Heart left ventricle (tissue), 16 donors: ENCODE measurements around the gene TAPT1. TPM values are rescaled to one million over a fixed set of nuclear protein-coding genes. Genes with fewer than 3 reads are reported as not detected.
"Not testable (repeated sequence)": the region's sequence is repeated elsewhere in the genome, so short reads cannot be mapped to it uniquely, and the experiment has no call there.

ENCODE experiments used
- ATAC-seq, 4 donors: fragments of 200-7000 bp; cut with Tn5 transposase; one replicate each; pipeline ENCODE4 v1.9.1; 2020 to 2022; ENCODE audit warnings: moderate library complexity in 4 of 4, mild to moderate bottlenecking in 3 of 4, moderate number of reproducible peaks in 1 of 4
- DNase-seq, 5 donors: peaks; one replicate each; pipeline ENCODE4 v3.0.0-alpha.2; 2020
- H3K27ac ChIP-seq, 12 donors: fragments of 200-600 bp; sonication (generic) in 4 of 12; one replicate each; pipeline versions ENCODE4 v1.5.0 to v1.8.0; 2016 to 2022; ENCODE audit warnings: mild to moderate bottlenecking in 2 of 12
- H3K27me3 ChIP-seq, 9 donors: fragments of 200-600 bp; sonication (generic) in 2 of 9; one replicate each; pipeline versions ENCODE4 v1.5.1 to v1.8.0; 2016 to 2022; ENCODE audit warnings: mild to moderate bottlenecking in 3 of 9
- H3K36me3 ChIP-seq, 9 donors: fragments of 200-600 bp; sonication (generic) in 2 of 9; one replicate each; pipeline versions ENCODE4 v1.5.0 to v1.8.0; 2018 to 2022; ENCODE audit warnings: mild to moderate bottlenecking in 2 of 9
- H3K4me1 ChIP-seq, 12 donors: fragments of 200-600 bp; sonication (generic) in 4 of 12; one replicate each; pipeline versions ENCODE4 v1.5.0 to v1.8.0; 2016 to 2022; ENCODE audit warnings: mild to moderate bottlenecking in 3 of 12
- H3K4me3 ChIP-seq, 12 donors: fragments of 200-600 bp; sonication (generic) in 4 of 12; one replicate each; pipeline versions ENCODE4 v1.5.0 to v1.8.0; 2017 to 2022; ENCODE audit warnings: mild to moderate bottlenecking in 9 of 12, moderate library complexity in 4 of 12
- H3K9me3 ChIP-seq, 12 donors: fragments of 200-600 bp; sonication (generic) in 4 of 12; one replicate each; pipeline versions ENCODE4 v1.5.0 to v1.8.0; 2016 to 2022; ENCODE audit warnings: mild to moderate bottlenecking in 1 of 12
- CTCF ChIP-seq, 12 donors: fragments of 200-600 bp; sonication (generic) in 4 of 12; IDR thresholded peaks; one replicate each; pipeline versions ENCODE4 v1.5.0 to v1.8.0; 2018 to 2022; ENCODE audit warnings: antibody characterized with exemption in 12 of 12, mild to moderate bottlenecking in 5 of 12
- POLR2A ChIP-seq, 2 donors: fragments of 450-650 bp; IDR thresholded peaks; one replicate each; pipeline ENCODE4 v1.6.1; 2017; ENCODE audit warnings: antibody characterized with exemption in 2 of 2, mild to moderate bottlenecking in 2 of 2, moderate library complexity in 2 of 2
- WGBS, 4 donors: extraction: QIAGEN DNeasy Blood & Tissue Kit in 2 of 4; methylation state at CpG; one replicate each; pipeline versions ENCODE4 v1.1.5 to v1.1.7; 2013 to 2018; 5-methylcytosine and 5-hydroxymethylcytosine counted together
- intact Hi-C, 10 donors: fragments of 100-400 bp; cut with DNase I; formaldehyde crosslinking; loops; one replicate each; pipeline versions ENCODE4 v1.11.1 to v1.14.2; 2022
- polyA plus RNA-seq, 2 donors: library from polyadenylated mRNA; stranded (reverse); fragments of 200-250 nt; gene quantifications; one replicate each; pipeline ENCODE4 v1.2.3, GENCODE V29; 2013
- total RNA-seq, 9 donors: library from RNA; depleted of rRNA in 2 of 9; stranded (reverse); fragments of >200 nt in 2 of 9; fragmentation: NEBNext Ultra II Directional in 3 of 9; extraction: Animal tissue kit (Norgen Biotek cat#: 25700) in 3 of 9; gene quantifications; one replicate each; pipeline versions ENCODE4 v1.1.0 to v1.2.4, GENCODE V29; 2016 to 2023
- donor health status: ischemic (EF 13 %, LVEDD 7.1; RV severe dilation, severe dysfunction).
- donor health status: healthy with polysubstance abuse.
- donor health status: DM: no; HTN: yes; CAD: no.
- donor health status: DM: no; HTN: no; CAD: no.
- donor health status: ischemic (EF 25% LVEDD 6.9; RV normal size, moderate dysfunction).
- donor health status: ischemic (EF 25% LVEDD 5.7; RV mildly dilated, moderate dysfunction).
- donor health status: healthy.
- donor health status: DM: yes; HTN: yes; CAD: no.
- donor health status: ischemic (EF 35%, LVEDD 5.7; RV mildly dilated, moderate dysfunction).
- donor health status: nonischemic (EF 11% LVEDD 7.7; RV severe dilation, severe dysfunction).
- donor health status: DM: yes; HTN: yes; CAD: no.
- donor health status: PGD.
- donor health status: ischemic (EF 29% LVEDD 5.4; RV normal size, mild dysfunction).
- donor health status: nonischemic (EF 23%, LVEDD 6.1; RV moderate dilation, normal function).

The TAPT1 gene
- total and polyA plus RNA-seq, 11 donors: 12.3 to 53.4 (median 34.9) TPM

DNA sequence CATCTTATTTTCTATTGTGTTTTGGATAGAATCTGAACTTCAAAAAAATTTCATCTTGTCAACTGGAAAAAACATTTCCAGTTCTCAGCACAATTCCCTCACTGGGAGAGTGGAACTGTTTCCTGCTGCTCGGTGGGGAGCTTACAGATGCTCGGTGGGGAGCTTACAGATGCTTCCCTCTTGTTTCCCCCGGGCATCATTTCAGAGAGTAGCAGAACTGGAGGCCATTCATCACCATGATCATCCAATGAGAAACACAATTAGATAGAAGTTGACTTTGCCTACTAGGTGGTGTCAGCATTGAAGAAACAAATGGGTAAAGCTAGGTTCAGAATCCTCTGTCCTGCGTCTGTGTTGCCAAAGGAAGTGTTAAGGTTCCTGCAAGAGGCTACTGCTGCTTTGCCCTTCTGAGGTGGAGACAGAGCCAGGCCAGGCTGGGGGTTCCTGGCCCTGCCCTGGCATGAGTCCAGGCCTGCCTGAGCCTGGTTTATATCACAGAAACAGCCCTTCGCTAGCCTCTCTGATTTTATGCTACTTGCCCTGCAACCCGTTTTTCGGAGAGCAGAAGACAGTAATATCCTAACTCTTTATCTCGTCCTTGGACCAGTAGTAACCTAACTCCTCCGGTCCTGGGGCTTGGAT, 70.6 kb downstream of the TAPT1 start:
- Histone ChIP-seq H3K9me3 (peaks cover 0 to 2% (median 0%) of the 10 kb centered on the region in 12 donors), H3K4me1 (peaks cover 0 to 31% (median 10%) of the 10 kb centered on the region in 12 donors), H3K4me3 (no peak overlapping the region), H3K27ac (no peak overlapping the region), H3K36me3 (peaks cover 0 to 6% (median 0%) of the 10 kb centered on the region in 9 donors), H3K27me3 (no peaks in the 10 kb centered on the region)
- peak in 1 of 5 donors; percentile 36 for DNase-seq
- no peak for TF ChIP-seq POLR2A (IDR thresholded peaks at IDR 0.05)
- TF ChIP-seq CTCF (IDR thresholded peaks at IDR 0.05): no peak
- WGBS, 4 donors: 31 to 50% (median 34%) methylated on average over 9 of the region's 9 CpGs
- intact Hi-C loops: no loop called here
- peak in 3 of 4 donors; percentile 28 to 52 (median 37) for ATAC-seq

GRCh38 chr4:16154451-16154850, 71.8 kb downstream of the TAPT1 start:
- intact Hi-C loops: no loop called here

GRCh38 chr4:16150716-16151115, 75.6 kb downstream of the TAPT1 start:
- H3K9me3 ChIP-seq: peaks cover 0 to 9% (median 0%) of the 10 kb centered on the region in 12 donors
- DNase-seq (no peak), ATAC-seq (no peak)
- TF ChIP-seq CTCF (IDR thresholded peaks at IDR 0.05): no peak
- TF ChIP-seq POLR2A (IDR thresholded peaks at IDR 0.05): no peak
- no peak overlapping the region for H3K4me3 ChIP-seq
- intact Hi-C loops: no loop called here
- H3K36me3 ChIP-seq: no peaks in the 10 kb centered on the region
- no peak overlapping the region for H3K27ac ChIP-seq
- no peaks in the 10 kb centered on the region for H3K27me3 ChIP-seq
- H3K4me1 ChIP-seq: peaks cover 0 to 5% (median under 1%) of the 10 kb centered on the region in 12 donors
- WGBS, 4 donors: 93 to 96% (median 94%) methylated on average over 2 of the region's 2 CpGs

More at GRCh38 chr4:16154451-16154850, 71.8 kb downstream of the TAPT1 start:
- TF ChIP-seq CTCF (IDR thresholded peaks at IDR 0.05) (no peak), POLR2A (IDR thresholded peaks at IDR 0.05) (no peak)
- Histone ChIP-seq H3K9me3 (no peaks in the 10 kb centered on the region), H3K36me3 (no peaks in the 10 kb centered on the region), H3K27ac (no peak overlapping the region), H3K4me1 (peaks cover 0 to 26% (median 6%) of the 10 kb centered on the region in 12 donors), H3K4me3 (no peak overlapping the region), H3K27me3 (no peaks in the 10 kb centered on the region)
- ATAC-seq (no peak), DNase-seq (no peak)
- WGBS, 4 donors: 87 to 98% (median 95%) methylated on average over 3 of the region's 3 CpGs

GRCh38 chr4:16144913-16145312, 81.4 kb downstream of the TAPT1 start:
- H3K27me3 ChIP-seq, H3K4me1 ChIP-seq, H3K27ac ChIP-seq, H3K4me3 ChIP-seq, DNase-seq, H3K36me3 ChIP-seq, intact Hi-C loops, ATAC-seq: not testable (repeated sequence)
- H3K9me3 ChIP-seq: peaks cover 0 to 36% (median 13%) of the 10 kb centered on the region in 12 donors
- 78 to 86% (median 82%) methylated on average over 9 of the region's 9 CpGs for WGBS, 4 donors
